ENCODE results near the gene CDKAL1.

DNA sequence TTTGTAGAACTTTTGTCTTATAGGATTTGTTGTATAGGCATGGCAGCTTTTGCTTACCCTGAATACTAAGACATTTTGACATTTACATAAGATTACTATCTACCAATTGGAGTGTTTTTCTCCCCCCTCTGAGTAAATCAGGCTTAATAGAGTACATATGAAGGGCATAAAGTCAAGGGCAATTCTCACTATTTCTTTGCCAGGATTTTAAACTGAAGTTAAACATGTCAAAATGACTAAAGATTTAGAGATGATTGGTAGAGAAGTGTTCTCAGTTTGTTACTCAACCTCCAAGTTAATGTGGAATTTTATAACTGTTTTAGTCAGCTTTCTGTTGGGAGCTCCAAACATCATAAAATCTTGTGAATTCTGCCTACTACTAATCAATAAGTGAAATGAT lies 157.8 kb downstream of the CDKAL1 start:
- TF ChIP-seq FOXK1 (CRISPR knock-in tag; IDR thresholded peaks at IDR 0.05) (no peak), SMAD4 (CRISPR knock-in tag; IDR thresholded peaks at IDR 0.05) (no peak), ATF1 (CRISPR knock-in tag; IDR thresholded peaks at IDR 0.05) (no peak), ELF4 (CRISPR knock-in tag; IDR thresholded peaks at IDR 0.05; ENCODE audit: low read depth) (no peak)
- TF ChIP-seq, protein P1, sequence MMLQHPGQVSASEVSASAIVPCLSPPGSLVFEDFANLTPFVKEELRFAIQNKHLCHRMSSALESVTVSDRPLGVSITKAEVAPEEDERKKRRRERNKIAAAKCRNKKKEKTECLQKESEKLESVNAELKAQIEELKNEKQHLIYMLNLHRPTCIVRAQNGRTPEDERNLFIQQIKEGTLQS (CRISPR knock-in tag; conservative IDR thresholded peaks at IDR 0.05), result no peak
- TF ChIP-seq, protein P2, sequence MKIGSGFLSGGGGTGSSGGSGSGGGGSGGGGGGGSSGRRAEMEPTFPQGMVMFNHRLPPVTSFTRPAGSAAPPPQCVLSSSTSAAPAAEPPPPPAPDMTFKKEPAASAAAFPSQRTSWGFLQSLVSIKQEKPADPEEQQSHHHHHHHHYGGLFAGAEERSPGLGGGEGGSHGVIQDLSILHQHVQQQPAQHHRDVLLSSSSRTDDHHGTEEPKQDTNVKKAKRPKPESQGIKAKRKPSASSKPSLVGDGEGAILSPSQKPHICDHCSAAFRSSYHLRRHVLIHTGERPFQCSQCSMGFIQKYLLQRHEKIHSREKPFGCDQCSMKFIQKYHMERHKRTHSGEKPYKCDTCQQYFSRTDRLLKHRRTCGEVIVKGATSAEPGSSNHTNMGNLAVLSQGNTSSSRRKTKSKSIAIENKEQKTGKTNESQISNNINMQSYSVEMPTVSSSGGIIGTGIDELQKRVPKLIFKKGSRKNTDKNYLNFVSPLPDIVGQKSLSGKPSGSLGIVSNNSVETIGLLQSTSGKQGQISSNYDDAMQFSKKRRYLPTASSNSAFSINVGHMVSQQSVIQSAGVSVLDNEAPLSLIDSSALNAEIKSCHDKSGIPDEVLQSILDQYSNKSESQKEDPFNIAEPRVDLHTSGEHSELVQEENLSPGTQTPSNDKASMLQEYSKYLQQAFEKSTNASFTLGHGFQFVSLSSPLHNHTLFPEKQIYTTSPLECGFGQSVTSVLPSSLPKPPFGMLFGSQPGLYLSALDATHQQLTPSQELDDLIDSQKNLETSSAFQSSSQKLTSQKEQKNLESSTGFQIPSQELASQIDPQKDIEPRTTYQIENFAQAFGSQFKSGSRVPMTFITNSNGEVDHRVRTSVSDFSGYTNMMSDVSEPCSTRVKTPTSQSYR (CRISPR knock-in tag; IDR thresholded peaks at IDR 0.05), result no peak
- TF ChIP-seq, protein P3, sequence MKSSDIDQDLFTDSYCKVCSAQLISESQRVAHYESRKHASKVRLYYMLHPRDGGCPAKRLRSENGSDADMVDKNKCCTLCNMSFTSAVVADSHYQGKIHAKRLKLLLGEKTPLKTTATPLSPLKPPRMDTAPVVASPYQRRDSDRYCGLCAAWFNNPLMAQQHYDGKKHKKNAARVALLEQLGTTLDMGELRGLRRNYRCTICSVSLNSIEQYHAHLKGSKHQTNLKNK (CRISPR knock-in tag; IDR thresholded peaks at IDR 0.05), result no peak
- TF ChIP-seq, protein P4, sequence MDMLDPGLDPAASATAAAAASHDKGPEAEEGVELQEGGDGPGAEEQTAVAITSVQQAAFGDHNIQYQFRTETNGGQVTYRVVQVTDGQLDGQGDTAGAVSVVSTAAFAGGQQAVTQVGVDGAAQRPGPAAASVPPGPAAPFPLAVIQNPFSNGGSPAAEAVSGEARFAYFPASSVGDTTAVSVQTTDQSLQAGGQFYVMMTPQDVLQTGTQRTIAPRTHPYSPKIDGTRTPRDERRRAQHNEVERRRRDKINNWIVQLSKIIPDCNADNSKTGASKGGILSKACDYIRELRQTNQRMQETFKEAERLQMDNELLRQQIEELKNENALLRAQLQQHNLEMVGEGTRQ (CRISPR knock-in tag; IDR thresholded peaks at IDR 0.05), result no peak
- TF ChIP-seq, protein P5, sequence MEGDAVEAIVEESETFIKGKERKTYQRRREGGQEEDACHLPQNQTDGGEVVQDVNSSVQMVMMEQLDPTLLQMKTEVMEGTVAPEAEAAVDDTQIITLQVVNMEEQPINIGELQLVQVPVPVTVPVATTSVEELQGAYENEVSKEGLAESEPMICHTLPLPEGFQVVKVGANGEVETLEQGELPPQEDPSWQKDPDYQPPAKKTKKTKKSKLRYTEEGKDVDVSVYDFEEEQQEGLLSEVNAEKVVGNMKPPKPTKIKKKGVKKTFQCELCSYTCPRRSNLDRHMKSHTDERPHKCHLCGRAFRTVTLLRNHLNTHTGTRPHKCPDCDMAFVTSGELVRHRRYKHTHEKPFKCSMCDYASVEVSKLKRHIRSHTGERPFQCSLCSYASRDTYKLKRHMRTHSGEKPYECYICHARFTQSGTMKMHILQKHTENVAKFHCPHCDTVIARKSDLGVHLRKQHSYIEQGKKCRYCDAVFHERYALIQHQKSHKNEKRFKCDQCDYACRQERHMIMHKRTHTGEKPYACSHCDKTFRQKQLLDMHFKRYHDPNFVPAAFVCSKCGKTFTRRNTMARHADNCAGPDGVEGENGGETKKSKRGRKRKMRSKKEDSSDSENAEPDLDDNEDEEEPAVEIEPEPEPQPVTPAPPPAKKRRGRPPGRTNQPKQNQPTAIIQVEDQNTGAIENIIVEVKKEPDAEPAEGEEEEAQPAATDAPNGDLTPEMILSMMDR (IDR thresholded peaks at IDR 0.05), result no peak
- TF ChIP-seq, protein P6, sequence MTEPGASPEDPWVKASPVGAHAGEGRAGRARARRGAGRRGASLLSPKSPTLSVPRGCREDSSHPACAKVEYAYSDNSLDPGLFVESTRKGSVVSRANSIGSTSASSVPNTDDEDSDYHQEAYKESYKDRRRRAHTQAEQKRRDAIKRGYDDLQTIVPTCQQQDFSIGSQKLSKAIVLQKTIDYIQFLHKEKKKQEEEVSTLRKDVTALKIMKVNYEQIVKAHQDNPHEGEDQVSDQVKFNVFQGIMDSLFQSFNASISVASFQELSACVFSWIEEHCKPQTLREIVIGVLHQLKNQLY (CRISPR knock-in tag; IDR thresholded peaks at IDR 0.05), result no peak
